Calu3 (cell line): ENCODE results near the gene RFTN2. TPM values are rescaled to one million over a fixed set of nuclear protein-coding genes. Genes with fewer than 3 reads are reported as not detected.

Experiments used
- BruUV-seq: library from RNA; stranded (reverse); fragments of 400-500 nt; replicated peaks from 2 replicates; lab custom pipeline; 2021; lab: Mats Ljungman, UMichigan
- CTCF ChIA-PET: fragments of 300-600 bp; sonication (Branson Sonifier 250); formaldehyde crosslinking; loops from one replicate; lab custom pipeline; 2022; ENCODE audit warnings: antibody characterized with exemption; lab: Charles Lee
- DNase-seq: peaks from one replicate; pipeline ENCODE4 v3.0.0; 2022
- H3K27ac Mint-ChIP-seq: one replicate; pipeline ENCODE4 v1.8.0; 2022; ENCODE audit warnings: mixed read lengths; ENCODE audit not compliant: unreplicated experiment
- H3K27me3 Mint-ChIP-seq: one replicate; pipeline ENCODE4 v1.8.0; 2022; ENCODE audit warnings: mixed read lengths; ENCODE audit not compliant: unreplicated experiment
- H3K36me3 Mint-ChIP-seq: one replicate; pipeline ENCODE4 v1.8.0; 2022; ENCODE audit warnings: mild to moderate bottlenecking, moderate library complexity, mixed read lengths; ENCODE audit not compliant: insufficient read depth, unreplicated experiment
- H3K4me1 Mint-ChIP-seq: one replicate; pipeline ENCODE4 v1.8.0; 2022; ENCODE audit warnings: mild to moderate bottlenecking, low read depth, mixed read lengths; ENCODE audit not compliant: unreplicated experiment
- H3K4me3 Mint-ChIP-seq: one replicate; pipeline ENCODE4 v1.8.0; 2022; ENCODE audit warnings: mild to moderate bottlenecking, low read depth, moderate library complexity, mixed read lengths; ENCODE audit not compliant: unreplicated experiment
- H3K9me3 Mint-ChIP-seq: one replicate; pipeline ENCODE4 v1.8.0; 2022; ENCODE audit warnings: low read depth, mixed read lengths; ENCODE audit not compliant: unreplicated experiment
- CTCF ChIP-seq: fragments of 200-600 bp; IDR thresholded peaks from one replicate; pipeline ENCODE4 v1.8.0; 2022; ENCODE audit warnings: antibody characterized with exemption; ENCODE audit not compliant: unreplicated experiment
- intact Hi-C: fragments of 100-400 bp; cut with micrococcal nuclease; formaldehyde crosslinking; loops from one replicate; pipeline ENCODE4 v1.10.0; 2022; ENCODE audit not compliant: unreplicated experiment
- total RNA-seq: library from RNA; stranded (reverse); gene quantifications from 2 replicates; pipeline ENCODE4 v1.2.3, GENCODE V29; 2022

RFTN2 gene
- total RNA-seq, 1 experiment from 2014 or later: 0.05 TPM

- Mint-ChIP-seq H3K4me1 (peaks cover 22% of the 10 kb centered on the region), H3K4me3 (no peak overlapping the region), H3K27me3 (no peaks in the 10 kb centered on the region), H3K9me3 (peaks cover 3% of the 10 kb centered on the region), H3K36me3 (no peaks in the 10 kb centered on the region), H3K27ac (peak overlapping the region; percentile 69)
- intact Hi-C loops: loop anchor here (10.0 kb wide), 1 partner anchor 100 kb away; the partner anchor contains the start of gene MOB4
- no peak for TF ChIP-seq CTCF
- BruUV-seq: no TSS peak
- CTCF ChIA-PET: interaction anchor here (1.1 kb wide), 1 partner anchor 16 kb away, joined by 4 read pairs; no protein-coding TSS in a partner anchor
- peak; percentile 62 for DNase-seq
Measured at GRCh38 chr2:197615016-197615652, 60.3 kb downstream of the RFTN2 start.

GRCh38 chr2:197614532-197614931 is 60.9 kb downstream of the RFTN2 start:
- no peak overlapping the region for H3K4me3 Mint-ChIP-seq
- H3K27ac Mint-ChIP-seq: peak overlapping the region; percentile 69
- CTCF ChIA-PET: interaction anchor here (1.7 kb wide), 1 partner anchor 15 kb away, joined by 5 read pairs; no protein-coding TSS in a partner anchor
- no peaks in the 10 kb centered on the region for H3K27me3 Mint-ChIP-seq
- H3K4me1 Mint-ChIP-seq: peaks cover 22% of the 10 kb centered on the region
- H3K9me3 Mint-ChIP-seq: peaks cover 3% of the 10 kb centered on the region
- no peak for TF ChIP-seq CTCF
- no peaks in the 10 kb centered on the region for H3K36me3 Mint-ChIP-seq
- BruUV-seq: no TSS peak
- peak; percentile 2 for DNase-seq
- intact Hi-C loops: loop anchor here (10.0 kb wide), 1 partner anchor 100 kb away; the partner anchor contains the start of gene MOB4

GRCh38 chr2:197613509-197613987 is 61.8 kb downstream of the RFTN2 start:
- Mint-ChIP-seq H3K4me1 (peaks cover 22% of the 10 kb centered on the region), H3K36me3 (no peaks in the 10 kb centered on the region), H3K27me3 (no peaks in the 10 kb centered on the region), H3K9me3 (peaks cover 3% of the 10 kb centered on the region), H3K27ac (no peak overlapping the region), H3K4me3 (no peak overlapping the region)
- intact Hi-C loops: loop anchor here (10.0 kb wide), 1 partner anchor 99 kb away; the partner anchor contains the start of gene MOB4
- CTCF ChIA-PET: interaction anchor here (1.7 kb wide), 1 partner anchor 14 kb away, joined by 5 read pairs; no protein-coding TSS in a partner anchor
- DNase-seq: no peak
- TF ChIP-seq CTCF: no peak
- BruUV-seq: no TSS peak

- H3K27ac Mint-ChIP-seq: no peak overlapping the region
- no peak for TF ChIP-seq CTCF
- no peak for DNase-seq
- no peaks in the 10 kb centered on the region for H3K4me1 Mint-ChIP-seq
- CTCF ChIA-PET: no interaction called here
- intact Hi-C loops: no loop called here
- no peaks in the 10 kb centered on the region for H3K9me3 Mint-ChIP-seq
- H3K27me3 Mint-ChIP-seq: no peaks in the 10 kb centered on the region
- H3K36me3 Mint-ChIP-seq: no peaks in the 10 kb centered on the region
- H3K4me3 Mint-ChIP-seq: no peak overlapping the region
- no TSS peak for BruUV-seq
Measured at GRCh38 chr2:197606180-197606579, 69.2 kb downstream of the RFTN2 start.
